Skeletal muscle tissue (tissue), 4 donors: ENCODE measurements around the gene EGFL6. TPM values are rescaled to one million over a fixed set of nuclear protein-coding genes. Genes with fewer than 3 reads are reported as not detected.
"Not testable (repeated sequence)": the region's sequence is repeated elsewhere in the genome, so short reads cannot be mapped to it uniquely, and the experiment has no call there.

Source experiments
- H3K27ac ChIP-seq: one replicate; pipeline ENCODE4 v1.7.0; 2013; ENCODE audit warnings: mild to moderate bottlenecking, low read depth, low read length, inconsistent platforms
- H3K27me3 ChIP-seq, 3 donors: one replicate each; pipeline ENCODE4 v1.7.0; 2013; ENCODE audit warnings: low read length in 3 of 3; ENCODE audit not compliant: control insufficient read depth in 3 of 3, insufficient read depth in 3 of 3
- H3K36me3 ChIP-seq, 3 donors: one replicate each; pipeline ENCODE4 v1.7.0; 2013; ENCODE audit warnings: low read length in 3 of 3; ENCODE audit not compliant: control insufficient read depth in 3 of 3, insufficient read depth in 3 of 3
- H3K4me1 ChIP-seq, 3 donors: one replicate each; pipeline ENCODE4 v1.7.0; 2013; ENCODE audit warnings: low read length in 3 of 3, mild to moderate bottlenecking in 3 of 3; ENCODE audit not compliant: control insufficient read depth in 3 of 3, insufficient read depth in 3 of 3
- H3K4me3 ChIP-seq, 3 donors: one replicate each; pipeline ENCODE4 v1.7.0; 2013; ENCODE audit warnings: low read length in 3 of 3
- H3K9ac ChIP-seq, 3 donors: one replicate each; pipeline ENCODE4 v1.7.0; 2013; ENCODE audit warnings: low read length in 3 of 3, mild to moderate bottlenecking in 3 of 3, moderate library complexity in 2 of 3, low read depth in 1 of 3
- H3K9me3 ChIP-seq, 3 donors: one replicate each; pipeline ENCODE4 v1.7.0; 2013; ENCODE audit warnings: low read length in 3 of 3; ENCODE audit not compliant: control insufficient read depth in 3 of 3
- total RNA-seq: library from RNA; depleted of rRNA; stranded (reverse); fragments of >200 nt; gene quantifications from one replicate; pipeline ENCODE4 v1.2.3, GENCODE V29; 2014
- donor health status: Osteomylitis.

EGFL6 gene
- total RNA-seq, 1 donor from 2014 or later = 36.0 TPM

GRCh38 chrX:13620207-13620606, 50.8 kb downstream of the EGFL6 start:
- H3K9ac ChIP-seq = no peak overlapping the region
- no peak overlapping the region for H3K27ac ChIP-seq
- no peak overlapping the region for H3K4me3 ChIP-seq
- H3K36me3 ChIP-seq = no peaks in the 10 kb centered on the region
- no peaks in the 10 kb centered on the region for H3K9me3 ChIP-seq
- peaks cover 0 to 3% (median 0%) of the 10 kb centered on the region in 3 donors for H3K27me3 ChIP-seq
- H3K4me1 ChIP-seq = no peaks in the 10 kb centered on the region

DNA sequence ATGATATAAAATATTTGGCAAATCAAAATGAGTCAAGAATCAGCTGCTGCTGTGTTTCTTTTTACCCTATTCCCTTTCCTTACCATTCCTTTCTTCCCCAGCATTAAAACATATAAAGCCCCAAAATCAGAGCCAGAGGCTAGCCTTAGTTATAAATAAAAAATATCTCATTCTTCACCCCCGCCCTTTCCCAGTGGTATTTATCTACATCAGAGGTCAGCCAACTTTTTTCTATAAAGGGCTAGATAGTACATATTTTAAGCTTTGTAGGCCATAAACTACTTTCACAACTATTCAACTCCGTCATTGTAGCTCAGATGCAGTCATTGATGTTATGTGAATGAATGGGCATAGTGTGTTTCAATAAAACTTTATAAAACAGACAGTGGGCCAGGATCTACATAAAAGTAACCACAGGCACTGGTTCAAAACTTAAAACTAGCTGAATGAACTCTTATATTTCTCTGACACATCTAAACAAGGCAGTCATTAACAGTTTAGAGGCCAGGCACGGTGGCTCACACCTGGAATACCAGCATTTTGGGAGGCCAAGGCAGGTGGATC, 53.1 kb downstream of the EGFL6 start:
- no peak overlapping the region for H3K27ac ChIP-seq
- H3K9ac ChIP-seq = no peak overlapping the region
- no peaks in the 10 kb centered on the region for H3K4me1 ChIP-seq
- no peak overlapping the region for H3K4me3 ChIP-seq
- peaks cover 0 to 3% (median 0%) of the 10 kb centered on the region in 3 donors for H3K27me3 ChIP-seq
- H3K9me3 ChIP-seq = no peaks in the 10 kb centered on the region
- no peaks in the 10 kb centered on the region for H3K36me3 ChIP-seq

GRCh38 chrX:13627306-13627705, 57.9 kb downstream of the EGFL6 start:
- Histone ChIP-seq H3K4me3 (no peak overlapping the region), H3K27me3 (no peaks in the 10 kb centered on the region), H3K9me3 (no peaks in the 10 kb centered on the region), H3K9ac (no peak overlapping the region), H3K4me1 (no peaks in the 10 kb centered on the region), H3K27ac (no peak overlapping the region), H3K36me3 (no peaks in the 10 kb centered on the region)

- not testable (repeated sequence) for H3K27me3 ChIP-seq, H3K4me3 ChIP-seq, H3K9ac ChIP-seq, H3K36me3 ChIP-seq, H3K9me3 ChIP-seq, H3K27ac ChIP-seq, H3K4me1 ChIP-seq
Measured at GRCh38 chrX:13637224-13637623, 67.8 kb downstream of the EGFL6 start.

- Histone ChIP-seq H3K4me1 (no peaks in the 10 kb centered on the region), H3K36me3 (no peaks in the 10 kb centered on the region), H3K27me3 (peaks cover 0 to 3% (median 0%) of the 10 kb centered on the region in 3 donors), H3K4me3 (no peak overlapping the region), H3K27ac (no peak overlapping the region), H3K9ac (no peak overlapping the region), H3K9me3 (peaks cover 0 to 5% (median 0%) of the 10 kb centered on the region in 3 donors)
Measured at GRCh38 chrX:13638021-13638420, 68.6 kb downstream of the EGFL6 start.

DNA sequence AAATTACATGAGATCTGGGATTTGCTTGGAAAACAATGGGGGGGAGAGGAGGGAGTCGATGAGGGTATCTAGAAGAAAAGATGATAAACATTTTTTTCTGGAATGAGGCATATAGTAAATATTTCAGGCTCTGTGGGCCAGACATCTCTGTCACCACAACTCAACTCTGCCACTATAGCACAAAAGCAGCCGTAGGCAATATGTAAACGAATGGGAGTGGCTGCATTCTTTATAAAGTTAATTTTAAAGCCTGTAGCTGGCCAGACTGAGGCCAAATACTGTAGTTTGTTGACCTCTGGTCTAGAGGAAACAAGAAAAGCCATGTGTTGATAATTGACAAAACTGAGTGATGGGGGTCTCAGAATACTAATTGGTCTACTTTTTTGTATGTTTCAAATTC, 69.4 kb downstream of the EGFL6 start:
- Histone ChIP-seq H3K27ac (no peak overlapping the region), H3K9ac (no peak overlapping the region), H3K9me3 (peaks cover 0 to 5% (median 0%) of the 10 kb centered on the region in 3 donors), H3K36me3 (no peaks in the 10 kb centered on the region), H3K4me1 (no peaks in the 10 kb centered on the region), H3K27me3 (peaks cover 0 to 3% (median 0%) of the 10 kb centered on the region in 3 donors), H3K4me3 (no peak overlapping the region)

DNA sequence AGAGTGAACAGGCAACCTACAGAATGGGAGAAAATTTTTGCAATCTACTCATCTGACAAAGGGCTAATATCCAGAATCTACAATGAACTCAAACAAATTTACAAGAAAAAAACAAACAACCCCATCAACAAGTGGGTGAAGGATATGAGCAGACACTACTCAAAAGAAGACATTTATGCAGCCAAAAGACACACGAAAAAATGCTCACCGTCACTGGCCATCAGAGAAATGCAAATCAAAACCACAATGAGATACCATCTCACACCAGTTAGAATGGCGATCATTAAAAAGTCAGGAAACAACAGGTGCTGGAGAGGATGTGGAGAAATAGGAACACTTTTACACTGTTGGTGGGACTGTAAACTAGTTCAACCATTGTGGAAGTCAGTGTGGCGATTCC, 72.3 kb downstream of the EGFL6 start:
- H3K4me1 ChIP-seq = not testable (repeated sequence)

DNA sequence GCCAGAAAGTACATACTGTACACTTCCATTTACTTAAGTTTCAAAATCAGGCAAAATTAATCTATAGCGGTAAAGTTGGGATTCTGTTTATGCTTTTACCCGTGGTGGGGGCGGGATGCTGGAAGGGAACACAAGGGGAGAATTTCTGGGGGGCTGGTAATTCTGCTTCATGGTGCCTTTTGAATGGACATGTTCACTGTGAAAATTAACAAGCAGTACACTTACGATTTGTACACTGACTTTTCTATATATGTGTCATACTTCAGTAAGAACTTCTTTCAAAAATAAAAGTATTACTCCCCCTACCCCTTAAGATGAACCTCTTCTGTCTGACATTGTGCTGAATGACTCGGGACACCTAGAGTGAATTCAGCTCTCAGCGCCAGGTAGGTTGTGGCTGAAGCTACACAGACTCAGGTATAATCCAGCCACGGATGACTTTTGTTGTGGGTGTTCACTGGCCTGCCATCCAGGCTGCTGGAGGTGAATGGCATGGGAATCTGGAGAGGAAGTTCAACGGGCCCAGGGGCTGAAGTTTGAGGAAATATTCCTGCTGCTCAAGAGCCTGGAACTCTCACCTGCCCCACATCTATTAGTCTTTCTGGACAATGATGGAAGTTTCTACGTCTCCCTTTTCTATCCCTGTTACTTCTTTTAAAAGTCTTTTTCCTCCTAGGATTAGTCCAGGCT, 76.2 kb downstream of the EGFL6 start:
- H3K27me3 ChIP-seq = no peaks in the 10 kb centered on the region
- H3K9me3 ChIP-seq = no peaks in the 10 kb centered on the region
- H3K36me3 ChIP-seq = no peaks in the 10 kb centered on the region
- no peak overlapping the region for H3K27ac ChIP-seq
- no peaks in the 10 kb centered on the region for H3K4me1 ChIP-seq
- H3K4me3 ChIP-seq = no peak overlapping the region
- no peak overlapping the region for H3K9ac ChIP-seq

More for the DNA sequence above, 72.3 kb downstream of the EGFL6 start:
- not testable (repeated sequence) for H3K36me3 ChIP-seq, H3K9ac ChIP-seq, H3K27ac ChIP-seq, H3K4me3 ChIP-seq, H3K27me3 ChIP-seq, H3K9me3 ChIP-seq

GRCh38 chrX:13646154-13646549, 76.8 kb downstream of the EGFL6 start:
- no peak overlapping the region for H3K27ac ChIP-seq
- H3K4me3 ChIP-seq = no peak overlapping the region
- no peaks in the 10 kb centered on the region for H3K27me3 ChIP-seq
- H3K9ac ChIP-seq = no peak overlapping the region
- no peaks in the 10 kb centered on the region for H3K9me3 ChIP-seq
- H3K36me3 ChIP-seq = no peaks in the 10 kb centered on the region
- no peaks in the 10 kb centered on the region for H3K4me1 ChIP-seq

DNA sequence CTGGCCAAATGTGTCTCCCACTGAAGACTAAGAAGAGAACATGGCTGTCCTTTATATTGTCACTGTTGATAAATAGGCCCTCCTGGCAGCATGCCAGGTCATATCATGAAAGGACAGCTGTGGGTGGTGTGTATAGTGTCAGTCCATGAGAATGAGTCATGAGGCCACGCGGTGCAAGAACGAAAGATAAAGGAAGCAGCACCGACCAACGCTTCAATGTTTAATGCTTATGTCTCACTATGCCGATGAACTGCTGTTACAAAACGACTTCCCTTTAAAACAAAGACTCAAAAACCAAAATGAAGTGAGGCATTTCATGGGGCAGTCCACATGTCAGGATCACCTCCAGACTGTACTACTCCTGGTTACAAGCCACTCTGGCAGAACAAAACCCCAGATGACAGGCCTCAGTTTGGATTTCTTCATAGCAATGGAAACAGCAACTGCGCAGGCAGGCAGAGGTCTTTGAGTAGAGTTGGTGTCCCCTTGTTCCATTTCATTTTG, 78.4 kb downstream of the EGFL6 start:
- Histone ChIP-seq H3K9me3 (no peaks in the 10 kb centered on the region), H3K4me3 (no peak overlapping the region), H3K9ac (no peak overlapping the region), H3K27me3 (no peaks in the 10 kb centered on the region), H3K4me1 (peaks cover 3 to 7% (median 3%) of the 10 kb centered on the region in 3 donors), H3K36me3 (no peaks in the 10 kb centered on the region), H3K27ac (no peak overlapping the region)
